H1 (cell line): ENCODE measurements around the gene CAPN9. TPM values are rescaled to one million over a fixed set of nuclear protein-coding genes. Genes with fewer than 3 reads are reported as not detected.

Experiments used
- GTF2F1 ChIP-seq: IDR thresholded peaks from 2 replicates; pipeline ENCODE4 v1.6.1; 2012; ENCODE audit warnings: low read depth, low read length, improper control_type of control experiment, borderline replicate concordance
- NANOG ChIP-seq: IDR thresholded peaks from 2 replicates; pipeline ENCODE4 v1.6.1; 2011; ENCODE audit warnings: low read length, low read depth, mild to moderate bottlenecking, inconsistent platforms; ENCODE audit not compliant: insufficient read depth, poor library complexity, severe bottlenecking
- SIX5 ChIP-seq: IDR thresholded peaks from 2 replicates; pipeline ENCODE4 v1.6.1; 2011; ENCODE audit warnings: mild to moderate bottlenecking, low read depth, low read length
- polyA plus RNA-seq, 7 experiments: library from polyadenylated mRNA; depleted of rRNA in 3 of 7; stranded (reverse) in 5 of 7; unstranded in 2 of 7; fragments of >200 nt in 5 of 7; fragments of 200-250 nt in 2 of 7; gene quantifications; 1 replicate in 5 of 7; 2 replicates in 1 of 7; 4 replicates in 1 of 7; pipeline versions ENCODE4 v1.2.1 to v1.2.3, GENCODE V29; 2011 to 2013; ENCODE audit warnings: missing spikeins in 2 of 7, mixed read lengths in 2 of 7
- total RNA-seq: library from RNA; stranded (reverse); fragmentation: NEBNext Ultra II Directional; extraction: Animal tissue kit (Norgen Biotek cat#: 25700); gene quantifications from 2 replicates; pipeline ENCODE4 v1.2.1, GENCODE V29; 2021
- TF ChIP-seq, protein P1 (sequence below): IDR thresholded peaks from 2 replicates; pipeline ENCODE4 v1.6.1; 2011; ENCODE audit warnings: low read depth, mild to moderate bottlenecking, low read length; ENCODE audit not compliant: insufficient read depth

Gene CAPN9
- total and polyA plus RNA-seq, 2 of the 8 experiments (the other 6 are each of a cell fraction or from before 2014, with no cell fraction given), result 0.22 to 0.76 TPM

DNA sequence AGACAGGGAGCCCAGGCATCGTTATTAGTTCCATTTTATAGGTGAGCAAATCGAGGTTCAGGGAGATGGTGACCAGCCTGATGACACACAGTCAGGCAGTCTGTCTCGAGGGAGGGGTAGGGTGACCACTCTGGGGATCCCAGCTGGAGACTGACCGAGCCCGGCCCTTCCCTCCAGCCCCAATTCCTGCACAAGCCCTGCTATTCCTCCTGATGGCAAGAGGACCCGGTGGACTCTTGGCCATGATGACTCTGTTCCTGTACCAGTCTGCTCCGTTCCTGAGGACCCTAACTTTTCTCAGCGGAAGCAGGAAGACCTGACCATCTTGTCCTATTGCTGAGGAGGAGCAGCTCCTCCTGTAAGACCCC lies 33.7 kb upstream of the CAPN9 start (continued):
- TF ChIP-seq NANOG (no peak), GTF2F1 (no peak), SIX5 (no peak)
- TF ChIP-seq, protein P1, sequence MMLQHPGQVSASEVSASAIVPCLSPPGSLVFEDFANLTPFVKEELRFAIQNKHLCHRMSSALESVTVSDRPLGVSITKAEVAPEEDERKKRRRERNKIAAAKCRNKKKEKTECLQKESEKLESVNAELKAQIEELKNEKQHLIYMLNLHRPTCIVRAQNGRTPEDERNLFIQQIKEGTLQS, result no peak
